IMR-90 (cell line): ENCODE measurements around the gene LSG1. TPM values are rescaled to one million over a fixed set of nuclear protein-coding genes. Genes with fewer than 3 reads are reported as not detected.

Experiments
- ATAC-seq: fragments of 200-7000 bp; cut with Tn5 transposase; 2 replicates; pipeline ENCODE4 v1.9.1; 2020; ENCODE audit warnings: low read depth, mild to moderate bottlenecking, moderate library complexity
- BruUV-seq: library from RNA; stranded (reverse); fragments of 400-500 nt; replicated peaks from 2 replicates; lab custom pipeline; 2021; lab: Mats Ljungman, UMichigan
- CTCF ChIA-PET: fragments of 300-600 bp; formaldehyde crosslinking; extraction: SDS; loops from one replicate; lab custom pipeline; 2021; ENCODE audit warnings: antibody characterized with exemption; lab: Yijun Ruan, JAX
- POLR2A ChIA-PET: fragments of 300-600 bp; sonication (Branson Sonifier 250); formaldehyde crosslinking; loops from one replicate; lab custom pipeline; 2022; ENCODE audit warnings: antibody characterized with exemption; ENCODE audit not compliant: unreplicated experiment; lab: Charles Lee
- DNase-seq: peaks from one replicate; pipeline ENCODE4 v3.0.0; 2013
- H2AFZ ChIP-seq: replicated peaks from 2 replicates; pipeline ENCODE3; 2013; ENCODE audit warnings: low read length, mild to moderate bottlenecking; ENCODE audit not compliant: poor library complexity
- H2AK5ac ChIP-seq: 2 replicates; pipeline ENCODE4 v1.6.1; 2013; ENCODE audit warnings: low read depth, low read length, inconsistent platforms
- H2AK9ac ChIP-seq: replicated peaks from 2 replicates; pipeline ENCODE3; 2013; ENCODE audit warnings: mild to moderate bottlenecking, low read depth, low read length, moderate library complexity; ENCODE audit not compliant: poor library complexity
- H2BK120ac ChIP-seq: 2 replicates; pipeline ENCODE4 v1.6.1; 2013; ENCODE audit warnings: low read depth, low read length, inconsistent platforms
- H2BK15ac ChIP-seq: 3 replicates; pipeline ENCODE4 v1.6.1; 2013; ENCODE audit warnings: low read depth, low read length, inconsistent platforms
- H2BK20ac ChIP-seq: 2 replicates; pipeline ENCODE4 v1.6.1; 2013; ENCODE audit warnings: low read depth, mild to moderate bottlenecking, inconsistent platforms, low read length, moderate library complexity
- H2BK5ac ChIP-seq: 2 replicates; pipeline ENCODE4 v1.6.1; 2013; ENCODE audit warnings: mild to moderate bottlenecking, low read depth, low read length, inconsistent platforms; ENCODE audit not compliant: poor library complexity, severe bottlenecking
- H3K14ac ChIP-seq: replicated peaks from 2 replicates; pipeline ENCODE4 v1.6.1; 2013; ENCODE audit warnings: low read depth, low read length, inconsistent platforms
- H3K18ac ChIP-seq: 2 replicates; pipeline ENCODE4 v1.6.1; 2013; ENCODE audit warnings: low read depth, low read length, control low read depth
- H3K23ac ChIP-seq: 2 replicates; pipeline ENCODE4 v1.6.1; 2013; ENCODE audit warnings: low read depth, low read length, inconsistent platforms
- H3K27ac ChIP-seq: 2 replicates; pipeline ENCODE4 v1.5.1; 2013; ENCODE audit warnings: mild to moderate bottlenecking, control low read depth, low read length; ENCODE audit not compliant: insufficient read depth
- H3K27me3 ChIP-seq: 2 replicates; pipeline ENCODE4 v1.6.1; 2013; ENCODE audit warnings: low read length; ENCODE audit not compliant: control insufficient read depth, insufficient read depth
- H3K36me3 ChIP-seq: 2 replicates; pipeline ENCODE4 v1.6.1; 2013; ENCODE audit warnings: low read length, mixed read lengths; ENCODE audit not compliant: control insufficient read depth, insufficient read depth
- H3K4ac ChIP-seq: 2 replicates; pipeline ENCODE4 v1.6.1; 2013; ENCODE audit warnings: low read depth, low read length, inconsistent platforms
- H3K4me1 ChIP-seq: 2 replicates; pipeline ENCODE4 v1.6.1; 2013; ENCODE audit warnings: low read length, mixed read lengths; ENCODE audit not compliant: control insufficient read depth, insufficient read depth
- H3K4me2 ChIP-seq: 2 replicates; pipeline ENCODE4 v1.6.1; 2013; ENCODE audit warnings: low read depth, mild to moderate bottlenecking, control low read depth, low read length, moderate library complexity
- H3K4me3 ChIP-seq: 2 replicates; pipeline ENCODE4 v1.5.1; 2013; ENCODE audit warnings: low read depth, mild to moderate bottlenecking, control low read depth, low read length, moderate library complexity; ENCODE audit not compliant: insufficient read depth
- H3K56ac ChIP-seq: 2 replicates; pipeline ENCODE4 v1.6.1; 2013; ENCODE audit warnings: low read length, inconsistent platforms; ENCODE audit not compliant: insufficient read depth; ENCODE audit errors: extremely low read depth
- H3K79me1 ChIP-seq, 2 experiments: 2 replicates each; pipeline ENCODE4 v1.6.1; 2013; ENCODE audit warnings: low read length in 2 of 2, inconsistent platforms in 1 of 2, low read depth in 1 of 2
- H3K9ac ChIP-seq: 2 replicates; pipeline ENCODE4 v1.6.1; 2013; ENCODE audit warnings: low read depth, low read length, control low read depth
- H3K9me1 ChIP-seq: 2 replicates; pipeline ENCODE4 v1.6.1; 2013; ENCODE audit warnings: low read length, inconsistent platforms; ENCODE audit not compliant: insufficient read depth
- H3K9me3 ChIP-seq: 2 replicates; pipeline ENCODE4 v1.6.1; 2013; ENCODE audit warnings: low read length; ENCODE audit not compliant: control insufficient read depth, insufficient read depth
- H4K20me1 ChIP-seq: 2 replicates; pipeline ENCODE4 v1.6.1; 2013; ENCODE audit warnings: low read length, inconsistent platforms; ENCODE audit not compliant: insufficient read depth
- H4K5ac ChIP-seq: 2 replicates; pipeline ENCODE4 v1.6.1; 2013; ENCODE audit warnings: mild to moderate bottlenecking, low read depth, low read length, control low read depth
- H4K8ac ChIP-seq, 2 experiments: 2 replicates each; pipeline ENCODE4 v1.6.1; 2013; ENCODE audit warnings: low read depth in 2 of 2, low read length in 2 of 2, control low read depth in 1 of 2, inconsistent platforms in 1 of 2
- H4K91ac ChIP-seq: 2 replicates; pipeline ENCODE4 v1.6.1; 2013; ENCODE audit warnings: low read depth, low read length, inconsistent platforms; ENCODE audit not compliant: insufficient read depth
- BHLHE40 ChIP-seq: fragments of 150-350 bp; IDR thresholded peaks from 2 replicates; pipeline ENCODE4 v1.6.1; 2016; ENCODE audit warnings: mild to moderate bottlenecking, low read depth, low read length
- CEBPB ChIP-seq: IDR thresholded peaks from 2 replicates; pipeline ENCODE4 v1.6.1; 2012; ENCODE audit warnings: low read depth, low read length, improper control_type of control experiment
- CHD1 ChIP-seq: IDR thresholded peaks from 2 replicates; pipeline ENCODE4 v1.6.1; 2012; ENCODE audit warnings: low read depth, low read length, improper control_type of control experiment
- CTCF ChIP-seq: conservative IDR thresholded peaks from 2 replicates; pipeline ENCODE4 v1.5.1; 2012; ENCODE audit warnings: mild to moderate bottlenecking, low read depth, low read length, improper control_type of control experiment
- FOS ChIP-seq: fragments of 150-350 bp; IDR thresholded peaks from 2 replicates; pipeline ENCODE4 v1.6.1; 2016; ENCODE audit warnings: low read depth, low read length
- MAFK ChIP-seq: IDR thresholded peaks from 2 replicates; pipeline ENCODE4 v1.6.1; 2012; ENCODE audit warnings: low read depth, low read length, improper control_type of control experiment
- MAZ ChIP-seq: IDR thresholded peaks from 2 replicates; pipeline ENCODE4 v1.6.1; 2012; ENCODE audit warnings: low read depth, mild to moderate bottlenecking, low read length, improper control_type of control experiment, moderate library complexity, borderline replicate concordance
- MXI1 ChIP-seq: IDR thresholded peaks from 2 replicates; pipeline ENCODE4 v1.6.1; 2012; ENCODE audit warnings: low read depth, mild to moderate bottlenecking, low read length, moderate library complexity, borderline replicate concordance
- NFE2L2 ChIP-seq: fragments of 150-350 bp; IDR thresholded peaks from 2 replicates; pipeline ENCODE4 v1.6.1; 2016; ENCODE audit warnings: low read depth, mild to moderate bottlenecking, low read length
- POLR2A ChIP-seq: IDR thresholded peaks from 2 replicates; pipeline ENCODE4 v1.6.1; 2012; ENCODE audit warnings: mild to moderate bottlenecking, low read depth, low read length
- RAD21 ChIP-seq: IDR thresholded peaks from 2 replicates; pipeline ENCODE4 v1.6.1; 2012; ENCODE audit warnings: low read length, improper control_type of control experiment
- RCOR1 ChIP-seq: IDR thresholded peaks from 2 replicates; pipeline ENCODE4 v1.6.1; 2012; ENCODE audit warnings: mild to moderate bottlenecking, low read length, improper control_type of control experiment; ENCODE audit not compliant: insufficient replicate concordance
- RFX5 ChIP-seq: IDR thresholded peaks from 2 replicates; pipeline ENCODE4 v1.8.0; 2012; ENCODE audit warnings: low read depth, mild to moderate bottlenecking, low read length, moderate library complexity
- SMC3 ChIP-seq: fragments of 150-350 bp; IDR thresholded peaks from 2 replicates; pipeline ENCODE4 v1.6.1; 2016; ENCODE audit warnings: low read depth, mild to moderate bottlenecking, antibody characterized with exemption, low read length, moderate library complexity
- WGBS, 2 experiments: methylation state at CpG; one replicate each; pipeline versions ENCODE4 v1.1.5 to v1.1.7; 2013; ENCODE audit warnings: missing lambda C conversion rate in 2 of 2; ENCODE audit not compliant: insufficient read length in 1 of 2; ENCODE audit errors: extremely low coverage in 2 of 2; 5-methylcytosine and 5-hydroxymethylcytosine counted together
- dilution Hi-C: fragments of 300-500 bp; cut with HindIII; formaldehyde crosslinking; loops from one replicate; pipeline ENCODE4 v1.14.3; 2018; ENCODE audit warnings: low sequenced_read_pairs; ENCODE audit not compliant: unreplicated experiment
- in situ Hi-C: fragments of 300-500 bp; cut with MboI; formaldehyde crosslinking; loops from 3 replicates; pipeline ENCODE4 v1.14.3; 2019; ENCODE audit warnings: low sequenced_read_pairs, inconsistent platforms, mixed read lengths
- intact Hi-C: fragments of 100-400 bp; cut with micrococcal nuclease; formaldehyde crosslinking; loops from 2 replicates; pipeline ENCODE4 v1.10.0; 2022
- polyA plus RNA-seq, 3 experiments: library from polyadenylated mRNA; depleted of rRNA; stranded (reverse); fragments of >200 nt; gene quantifications; 2 replicates each; pipeline ENCODE4 v1.2.3, GENCODE V29; 2012; ENCODE audit warnings: low replicate concordance in 1 of 3
- total RNA-seq: library from RNA; depleted of rRNA; stranded (reverse); fragments of >200 nt; gene quantifications from 2 replicates; pipeline ENCODE4 v1.2.3, GENCODE V29; 2012
- TF ChIP-seq, protein P1 (sequence below): fragments of 150-350 bp; IDR thresholded peaks from 2 replicates; pipeline ENCODE4 v1.6.1; 2017; ENCODE audit warnings: mild to moderate bottlenecking, antibody characterized with exemption, low read length, low read depth
- TF ChIP-seq, protein P2 (sequence below): fragments of 150-350 bp; IDR thresholded peaks from 2 replicates; pipeline ENCODE4 v1.6.1; 2016; ENCODE audit warnings: low read depth, mild to moderate bottlenecking, low read length, moderate library complexity, borderline replicate concordance

LSG1 gene
- total and polyA plus RNA-seq, 2 of the 4 experiments (the other 2 are of a cell fraction), result 26.8 to 45.2 TPM

DNA sequence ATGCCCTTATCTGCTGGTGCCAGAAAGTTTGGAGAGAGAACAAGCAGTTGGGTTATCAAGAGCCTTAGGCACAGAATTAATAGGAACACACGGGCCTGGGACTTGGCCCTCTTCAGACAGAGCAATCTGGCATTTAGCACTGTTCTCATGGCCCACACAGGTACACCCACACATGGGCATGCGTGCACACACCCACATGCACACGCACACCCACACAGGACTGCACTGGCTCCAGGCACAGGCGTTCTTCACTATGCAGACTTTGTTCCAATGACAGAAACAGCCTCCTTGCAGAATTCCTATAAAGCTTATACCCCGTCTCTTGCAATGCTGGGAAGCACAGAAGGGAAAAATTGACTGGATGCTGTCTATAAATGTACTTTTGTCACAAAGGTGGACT is 75.1 kb downstream of the LSG1 start:
- Histone ChIP-seq H2BK20ac (no peak overlapping the region), H4K20me1 (no peaks in the 10 kb centered on the region), H4K5ac (no peak overlapping the region), H3K4me2 (no peak overlapping the region), H2BK120ac (no peak overlapping the region), H4K8ac (no peak overlapping the region), H3K9me1 (peaks cover 15% of the 10 kb centered on the region), H3K36me3 (peaks cover 9% of the 10 kb centered on the region), H3K4me3 (no peak overlapping the region), H3K4ac (no peak overlapping the region), H3K18ac (no peak overlapping the region), H3K56ac (no peak overlapping the region), H3K23ac (no peak overlapping the region), H3K79me1 (peaks cover 5 to 32% of the 10 kb centered on the region in 2 experiments; a peak in 3 of 4 replicates), H3K14ac (no peak overlapping the region), H2AK9ac (no peak overlapping the region), H4K91ac (no peak overlapping the region), H2AK5ac (no peak overlapping the region), H3K9me3 (no peaks in the 10 kb centered on the region), H2BK5ac (no peak overlapping the region), H3K27me3 (no peaks in the 10 kb centered on the region), H3K4me1 (peaks cover 19% of the 10 kb centered on the region), H2AFZ (no peak overlapping the region), H2BK15ac (no peak overlapping the region), H3K27ac (no peak overlapping the region), H3K9ac (no peak overlapping the region)
- in situ Hi-C loops (no loop called here), intact Hi-C loops (no loop called here), dilution Hi-C loops (no loop called here)
- no TSS peak for BruUV-seq
- ChIA-PET CTCF (no interaction called here), POLR2A (no interaction called here)
- no peak for TF ChIP-seq CHD1
- no peak for TF ChIP-seq BHLHE40
- no peak for TF ChIP-seq POLR2A
- TF ChIP-seq CTCF, result no peak
- TF ChIP-seq, protein P1, sequence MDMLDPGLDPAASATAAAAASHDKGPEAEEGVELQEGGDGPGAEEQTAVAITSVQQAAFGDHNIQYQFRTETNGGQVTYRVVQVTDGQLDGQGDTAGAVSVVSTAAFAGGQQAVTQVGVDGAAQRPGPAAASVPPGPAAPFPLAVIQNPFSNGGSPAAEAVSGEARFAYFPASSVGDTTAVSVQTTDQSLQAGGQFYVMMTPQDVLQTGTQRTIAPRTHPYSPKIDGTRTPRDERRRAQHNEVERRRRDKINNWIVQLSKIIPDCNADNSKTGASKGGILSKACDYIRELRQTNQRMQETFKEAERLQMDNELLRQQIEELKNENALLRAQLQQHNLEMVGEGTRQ, result no peak
- TF ChIP-seq RAD21, result no peak
- no peak for TF ChIP-seq RFX5
- no peak for TF ChIP-seq NFE2L2
- no peak for TF ChIP-seq FOS
- TF ChIP-seq MXI1, result no peak
- no peak for TF ChIP-seq SMC3
- TF ChIP-seq MAFK, result no peak
- TF ChIP-seq, protein P2, sequence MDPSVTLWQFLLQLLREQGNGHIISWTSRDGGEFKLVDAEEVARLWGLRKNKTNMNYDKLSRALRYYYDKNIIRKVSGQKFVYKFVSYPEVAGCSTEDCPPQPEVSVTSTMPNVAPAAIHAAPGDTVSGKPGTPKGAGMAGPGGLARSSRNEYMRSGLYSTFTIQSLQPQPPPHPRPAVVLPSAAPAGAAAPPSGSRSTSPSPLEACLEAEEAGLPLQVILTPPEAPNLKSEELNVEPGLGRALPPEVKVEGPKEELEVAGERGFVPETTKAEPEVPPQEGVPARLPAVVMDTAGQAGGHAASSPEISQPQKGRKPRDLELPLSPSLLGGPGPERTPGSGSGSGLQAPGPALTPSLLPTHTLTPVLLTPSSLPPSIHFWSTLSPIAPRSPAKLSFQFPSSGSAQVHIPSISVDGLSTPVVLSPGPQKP, result no peak
- no peak for TF ChIP-seq MAZ
- no peak for TF ChIP-seq CEBPB
- TF ChIP-seq RCOR1, result no peak
- ATAC-seq (no peak), DNase-seq (no peak)
- 71% methylated on average over 1 of the region's 5 CpGs; no CpG with 5 or more reads in 1 of the 2 experiments for WGBS, 2 experiments
